Measurements from ENCODE around the gene TEDC1. TPM values are rescaled to one million over a fixed set of nuclear protein-coding genes. Genes with fewer than 3 reads are reported as not detected.

The TEDC1 gene
- total RNA-seq, 1 experiment from 2014 or later, result 17.9 TPM

DNA sequence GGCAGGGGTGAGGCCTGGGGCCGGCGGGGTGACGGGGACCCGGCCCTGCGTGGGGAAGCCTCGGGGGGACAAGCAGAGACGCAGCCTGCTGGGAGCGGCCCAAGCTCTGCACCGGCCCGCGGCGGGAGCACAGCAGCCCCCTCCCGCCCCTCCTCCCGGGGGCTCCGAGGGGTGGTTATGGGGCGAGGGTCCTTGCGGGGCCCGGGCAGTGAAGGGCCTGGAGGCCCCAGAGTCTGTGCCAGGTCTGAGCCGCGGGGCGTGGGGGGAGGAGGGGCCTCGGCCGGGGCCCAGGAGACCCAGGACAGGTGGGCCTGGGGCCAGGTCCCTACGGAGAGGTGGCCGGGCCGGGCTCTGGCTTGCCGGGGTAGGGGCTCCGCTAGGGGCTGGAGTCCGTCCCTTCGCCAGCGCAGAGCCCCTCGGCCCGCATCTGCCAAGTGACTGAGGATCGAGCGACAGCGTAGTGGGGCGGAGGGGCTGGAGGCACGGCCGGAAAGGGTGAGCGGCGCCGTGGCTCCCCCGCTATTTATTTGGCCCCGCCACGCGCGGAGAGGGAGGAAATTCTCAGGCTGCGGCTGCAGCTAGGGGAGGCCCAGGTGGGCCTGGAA lies 35.8 kb downstream of the TEDC1 start:
- no peak overlapping the region; the same call in 1 of the 2 replicates for H3K4me3 Mint-ChIP-seq
- TF ChIP-seq ZNF423 (CRISPR knock-in tag; IDR thresholded peaks at IDR 0.05), result no peak
- TF ChIP-seq, protein P1, sequence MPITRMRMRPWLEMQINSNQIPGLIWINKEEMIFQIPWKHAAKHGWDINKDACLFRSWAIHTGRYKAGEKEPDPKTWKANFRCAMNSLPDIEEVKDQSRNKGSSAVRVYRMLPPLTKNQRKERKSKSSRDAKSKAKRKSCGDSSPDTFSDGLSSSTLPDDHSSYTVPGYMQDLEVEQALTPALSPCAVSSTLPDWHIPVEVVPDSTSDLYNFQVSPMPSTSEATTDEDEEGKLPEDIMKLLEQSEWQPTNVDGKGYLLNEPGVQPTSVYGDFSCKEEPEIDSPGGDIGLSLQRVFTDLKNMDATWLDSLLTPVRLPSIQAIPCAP (CRISPR knock-in tag; IDR thresholded peaks at IDR 0.05), result no peak
- DNase-seq (ENCODE audit: low spot score) (peak; percentile 25), ATAC-seq (peak; percentile 7)
- H3K36me3 Mint-ChIP-seq, result no peaks in the 10 kb centered on the region
- ChIA-PET CTCF (interaction anchor here (1.4 kb wide), 1 partner anchor 35 kb away, joined by 3 read pairs; no protein-coding TSS in a partner anchor), POLR2A (no interaction called here)
- no peaks in the 10 kb centered on the region for H3K4me1 Mint-ChIP-seq
- H3K9me3 Mint-ChIP-seq, result peaks cover 5% of the 10 kb centered on the region
- peaks cover 60% of the 10 kb centered on the region for H3K27me3 Mint-ChIP-seq (ENCODE audit: low read depth)
- H3K27ac Mint-ChIP-seq, result no peak overlapping the region

DNA sequence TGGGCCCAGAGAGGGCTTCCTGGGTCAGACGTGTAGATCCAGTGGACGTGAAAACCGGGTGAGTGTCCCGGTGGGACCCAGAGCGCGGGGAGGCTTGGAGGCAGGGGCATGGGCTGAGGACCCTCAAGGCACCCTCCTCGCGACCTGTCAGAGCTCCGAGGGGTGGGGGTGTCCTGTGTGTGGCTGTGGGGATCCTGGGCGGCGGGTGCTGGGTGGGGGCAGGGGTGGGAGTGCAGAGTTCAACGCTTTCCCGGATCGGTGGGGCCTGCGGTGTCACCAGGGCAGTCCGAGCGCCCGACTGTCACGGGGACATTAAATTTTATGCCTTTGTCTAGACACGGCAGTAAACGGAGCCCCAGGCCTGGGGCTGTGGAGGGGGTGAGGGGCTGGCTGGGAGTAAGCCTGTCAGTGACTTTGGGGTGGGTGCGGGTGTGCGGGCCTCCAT lies 36.4 kb downstream of the TEDC1 start:
- no peak for DNase-seq (ENCODE audit: low spot score)
- H3K4me1 Mint-ChIP-seq, result no peaks in the 10 kb centered on the region
- TF ChIP-seq, protein P2, sequence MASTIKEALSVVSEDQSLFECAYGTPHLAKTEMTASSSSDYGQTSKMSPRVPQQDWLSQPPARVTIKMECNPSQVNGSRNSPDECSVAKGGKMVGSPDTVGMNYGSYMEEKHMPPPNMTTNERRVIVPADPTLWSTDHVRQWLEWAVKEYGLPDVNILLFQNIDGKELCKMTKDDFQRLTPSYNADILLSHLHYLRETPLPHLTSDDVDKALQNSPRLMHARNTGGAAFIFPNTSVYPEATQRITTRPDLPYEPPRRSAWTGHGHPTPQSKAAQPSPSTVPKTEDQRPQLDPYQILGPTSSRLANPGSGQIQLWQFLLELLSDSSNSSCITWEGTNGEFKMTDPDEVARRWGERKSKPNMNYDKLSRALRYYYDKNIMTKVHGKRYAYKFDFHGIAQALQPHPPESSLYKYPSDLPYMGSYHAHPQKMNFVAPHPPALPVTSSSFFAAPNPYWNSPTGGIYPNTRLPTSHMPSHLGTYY (CRISPR knock-in tag; IDR thresholded peaks at IDR 0.05), result no peak
- TF ChIP-seq, protein P3, sequence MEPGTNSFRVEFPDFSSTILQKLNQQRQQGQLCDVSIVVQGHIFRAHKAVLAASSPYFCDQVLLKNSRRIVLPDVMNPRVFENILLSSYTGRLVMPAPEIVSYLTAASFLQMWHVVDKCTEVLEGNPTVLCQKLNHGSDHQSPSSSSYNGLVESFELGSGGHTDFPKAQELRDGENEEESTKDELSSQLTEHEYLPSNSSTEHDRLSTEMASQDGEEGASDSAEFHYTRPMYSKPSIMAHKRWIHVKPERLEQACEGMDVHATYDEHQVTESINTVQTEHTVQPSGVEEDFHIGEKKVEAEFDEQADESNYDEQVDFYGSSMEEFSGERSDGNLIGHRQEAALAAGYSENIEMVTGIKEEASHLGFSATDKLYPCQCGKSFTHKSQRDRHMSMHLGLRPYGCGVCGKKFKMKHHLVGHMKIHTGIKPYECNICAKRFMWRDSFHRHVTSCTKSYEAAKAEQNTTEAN (CRISPR knock-in tag; IDR thresholded peaks at IDR 0.05), result no peak
- no peak for TF ChIP-seq IRF2 (CRISPR knock-in tag; IDR thresholded peaks at IDR 0.05; ENCODE audit: borderline replicate concordance, low read depth)
- TF ChIP-seq, protein P4, sequence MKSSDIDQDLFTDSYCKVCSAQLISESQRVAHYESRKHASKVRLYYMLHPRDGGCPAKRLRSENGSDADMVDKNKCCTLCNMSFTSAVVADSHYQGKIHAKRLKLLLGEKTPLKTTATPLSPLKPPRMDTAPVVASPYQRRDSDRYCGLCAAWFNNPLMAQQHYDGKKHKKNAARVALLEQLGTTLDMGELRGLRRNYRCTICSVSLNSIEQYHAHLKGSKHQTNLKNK (CRISPR knock-in tag; IDR thresholded peaks at IDR 0.05), result no peak
- TF ChIP-seq, protein P5, sequence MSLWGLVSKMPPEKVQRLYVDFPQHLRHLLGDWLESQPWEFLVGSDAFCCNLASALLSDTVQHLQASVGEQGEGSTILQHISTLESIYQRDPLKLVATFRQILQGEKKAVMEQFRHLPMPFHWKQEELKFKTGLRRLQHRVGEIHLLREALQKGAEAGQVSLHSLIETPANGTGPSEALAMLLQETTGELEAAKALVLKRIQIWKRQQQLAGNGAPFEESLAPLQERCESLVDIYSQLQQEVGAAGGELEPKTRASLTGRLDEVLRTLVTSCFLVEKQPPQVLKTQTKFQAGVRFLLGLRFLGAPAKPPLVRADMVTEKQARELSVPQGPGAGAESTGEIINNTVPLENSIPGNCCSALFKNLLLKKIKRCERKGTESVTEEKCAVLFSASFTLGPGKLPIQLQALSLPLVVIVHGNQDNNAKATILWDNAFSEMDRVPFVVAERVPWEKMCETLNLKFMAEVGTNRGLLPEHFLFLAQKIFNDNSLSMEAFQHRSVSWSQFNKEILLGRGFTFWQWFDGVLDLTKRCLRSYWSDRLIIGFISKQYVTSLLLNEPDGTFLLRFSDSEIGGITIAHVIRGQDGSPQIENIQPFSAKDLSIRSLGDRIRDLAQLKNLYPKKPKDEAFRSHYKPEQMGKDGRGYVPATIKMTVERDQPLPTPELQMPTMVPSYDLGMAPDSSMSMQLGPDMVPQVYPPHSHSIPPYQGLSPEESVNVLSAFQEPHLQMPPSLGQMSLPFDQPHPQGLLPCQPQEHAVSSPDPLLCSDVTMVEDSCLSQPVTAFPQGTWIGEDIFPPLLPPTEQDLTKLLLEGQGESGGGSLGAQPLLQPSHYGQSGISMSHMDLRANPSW (CRISPR knock-in tag; conservative IDR thresholded peaks at IDR 0.05; ENCODE audit: low read depth), result no peak
- TF ChIP-seq GRHL2 (CRISPR knock-in tag; IDR thresholded peaks at IDR 0.05; ENCODE audit: insufficient replicate concordance, severe bottlenecking), result no peak
- TF ChIP-seq ETV6 (CRISPR knock-in tag; IDR thresholded peaks at IDR 0.05), result no peak
- no peak for TF ChIP-seq ZNF416 (CRISPR knock-in tag; IDR thresholded peaks at IDR 0.05)
- no peak for TF ChIP-seq NFYB (CRISPR knock-in tag; conservative IDR thresholded peaks at IDR 0.05; ENCODE audit: low read depth)
- no peak for TF ChIP-seq TCF7 (CRISPR knock-in tag; IDR thresholded peaks at IDR 0.05; ENCODE audit: low read depth)
- TF ChIP-seq, protein P6, sequence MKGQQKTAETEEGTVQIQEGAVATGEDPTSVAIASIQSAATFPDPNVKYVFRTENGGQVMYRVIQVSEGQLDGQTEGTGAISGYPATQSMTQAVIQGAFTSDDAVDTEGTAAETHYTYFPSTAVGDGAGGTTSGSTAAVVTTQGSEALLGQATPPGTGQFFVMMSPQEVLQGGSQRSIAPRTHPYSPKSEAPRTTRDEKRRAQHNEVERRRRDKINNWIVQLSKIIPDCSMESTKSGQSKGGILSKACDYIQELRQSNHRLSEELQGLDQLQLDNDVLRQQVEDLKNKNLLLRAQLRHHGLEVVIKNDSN (CRISPR knock-in tag; IDR thresholded peaks at IDR 0.05), result no peak
- TF ChIP-seq ZNF263 (CRISPR knock-in tag; IDR thresholded peaks at IDR 0.05; ENCODE audit: low read depth), result no peak
- no peak for TF ChIP-seq CREB1 (CRISPR knock-in tag; IDR thresholded peaks at IDR 0.05)
- TF ChIP-seq MXD4 (CRISPR knock-in tag; IDR thresholded peaks at IDR 0.05; ENCODE audit: borderline replicate concordance), result no peak
- TF ChIP-seq RORB (CRISPR knock-in tag; IDR thresholded peaks at IDR 0.05), result no peak
- TF ChIP-seq, protein P7, sequence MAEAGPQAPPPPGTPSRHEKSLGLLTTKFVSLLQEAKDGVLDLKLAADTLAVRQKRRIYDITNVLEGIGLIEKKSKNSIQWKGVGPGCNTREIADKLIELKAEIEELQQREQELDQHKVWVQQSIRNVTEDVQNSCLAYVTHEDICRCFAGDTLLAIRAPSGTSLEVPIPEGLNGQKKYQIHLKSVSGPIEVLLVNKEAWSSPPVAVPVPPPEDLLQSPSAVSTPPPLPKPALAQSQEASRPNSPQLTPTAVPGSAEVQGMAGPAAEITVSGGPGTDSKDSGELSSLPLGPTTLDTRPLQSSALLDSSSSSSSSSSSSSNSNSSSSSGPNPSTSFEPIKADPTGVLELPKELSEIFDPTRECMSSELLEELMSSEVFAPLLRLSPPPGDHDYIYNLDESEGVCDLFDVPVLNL (CRISPR knock-in tag; IDR thresholded peaks at IDR 0.05; ENCODE audit: borderline replicate concordance, low read depth), result no peak
- CTCF ChIA-PET, result no interaction called here
- H3K27me3 Mint-ChIP-seq (ENCODE audit: low read depth), result peaks cover 58% of the 10 kb centered on the region
- POLR2A ChIA-PET, result no interaction called here
- no peak overlapping the region for H3K27ac Mint-ChIP-seq
- no peak overlapping the region; the same call in 1 of the 2 replicates for H3K4me3 Mint-ChIP-seq
- ATAC-seq, result no peak
- H3K36me3 Mint-ChIP-seq, result no peaks in the 10 kb centered on the region
- H3K9me3 Mint-ChIP-seq, result peaks cover 5% of the 10 kb centered on the region
